GM18511 (cell line): ENCODE measurements around the gene ZNRF4.

Experiments
- ATAC-seq: cut with Tn5 transposase; IDR thresholded peaks from one replicate; pipeline ENCODE4 v1.9.1; 2021; ENCODE audit warnings: mild to moderate bottlenecking, moderate library complexity; ENCODE audit not compliant: unreplicated experiment

Gene ZNRF4

DNA sequence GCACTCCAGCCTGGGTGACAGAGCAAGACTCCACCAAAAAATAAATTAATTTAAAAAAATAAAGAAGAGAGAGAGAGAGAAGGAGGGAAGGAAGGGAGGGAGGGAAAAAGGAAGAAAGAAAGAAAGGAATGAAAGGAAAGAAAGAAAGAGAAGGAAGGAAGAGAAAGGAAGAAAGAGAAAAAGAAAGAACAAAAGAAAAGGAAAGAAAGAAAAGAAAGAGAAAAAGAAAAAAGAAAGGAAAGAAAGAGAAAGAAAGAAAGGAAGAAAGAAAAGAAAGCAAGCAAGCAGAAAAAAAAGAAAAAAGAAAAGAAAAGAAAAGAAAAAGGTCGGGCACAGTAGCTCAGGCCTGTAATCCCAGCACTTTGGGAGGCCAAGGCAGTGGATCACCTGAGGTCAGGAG, 14.9 kb upstream of the ZNRF4 start:
- ATAC-seq: no peak

DNA sequence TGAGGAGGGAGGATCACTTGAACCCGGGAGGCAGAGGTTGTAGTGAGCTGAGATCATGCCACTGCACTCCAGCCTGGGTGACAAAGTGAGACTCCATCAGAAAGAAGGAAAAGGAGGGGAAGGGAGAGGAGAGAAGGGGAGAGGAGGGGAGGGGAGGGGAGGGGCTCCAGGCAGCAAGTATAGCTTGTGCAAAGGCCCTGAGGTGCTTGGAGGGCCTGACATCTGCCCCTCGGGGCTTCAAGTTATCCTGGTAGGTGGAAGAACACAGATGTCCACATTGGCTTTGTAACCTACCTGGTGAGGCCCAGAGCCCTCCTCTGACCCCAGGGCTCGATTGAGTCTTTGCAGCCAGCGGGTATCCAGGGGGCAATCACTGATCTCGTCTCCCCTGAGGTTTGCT, 11.5 kb upstream of the ZNRF4 start:
- no peak for ATAC-seq

DNA sequence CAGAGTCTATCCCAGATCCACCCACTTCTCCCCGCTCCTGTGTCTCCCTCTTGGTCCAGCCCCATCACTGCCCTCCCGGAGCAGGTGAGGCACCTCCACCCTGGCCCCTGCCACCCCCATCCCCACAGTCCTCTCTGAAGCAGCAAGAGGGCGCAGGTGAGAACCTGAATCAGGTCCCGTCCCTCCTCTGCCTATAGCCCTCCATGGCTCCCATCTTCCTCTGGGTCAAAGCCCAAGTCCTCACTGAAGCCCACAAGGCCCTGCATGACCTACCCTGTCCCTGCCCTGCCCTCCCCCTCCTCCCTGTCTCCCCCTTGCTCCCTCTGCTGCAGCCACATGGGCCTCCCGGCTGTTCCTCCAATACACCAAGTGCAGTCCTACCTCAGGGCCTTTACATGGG, 10.8 kb upstream of the ZNRF4 start:
- ATAC-seq: no peak

DNA sequence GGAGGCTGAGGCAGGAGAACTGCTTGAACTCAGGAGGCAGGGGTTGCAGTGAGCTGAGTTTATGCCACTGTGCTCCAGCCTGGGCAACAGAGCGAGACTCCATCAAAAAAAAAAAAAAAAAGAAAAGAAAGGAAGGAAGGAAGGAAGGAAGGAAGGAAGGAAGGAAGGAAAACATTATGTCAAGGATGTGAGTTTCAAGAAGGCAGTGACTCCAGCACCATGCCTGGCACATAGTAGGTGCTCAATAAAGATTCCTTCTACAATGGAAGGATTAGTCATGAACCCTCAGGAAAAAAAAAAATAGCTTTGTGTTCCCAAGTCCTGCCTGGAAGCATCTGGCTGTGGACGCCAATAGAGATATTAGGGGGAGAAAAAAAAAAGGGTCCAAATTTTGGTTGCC, 10.1 kb upstream of the ZNRF4 start:
- ATAC-seq: no peak

DNA sequence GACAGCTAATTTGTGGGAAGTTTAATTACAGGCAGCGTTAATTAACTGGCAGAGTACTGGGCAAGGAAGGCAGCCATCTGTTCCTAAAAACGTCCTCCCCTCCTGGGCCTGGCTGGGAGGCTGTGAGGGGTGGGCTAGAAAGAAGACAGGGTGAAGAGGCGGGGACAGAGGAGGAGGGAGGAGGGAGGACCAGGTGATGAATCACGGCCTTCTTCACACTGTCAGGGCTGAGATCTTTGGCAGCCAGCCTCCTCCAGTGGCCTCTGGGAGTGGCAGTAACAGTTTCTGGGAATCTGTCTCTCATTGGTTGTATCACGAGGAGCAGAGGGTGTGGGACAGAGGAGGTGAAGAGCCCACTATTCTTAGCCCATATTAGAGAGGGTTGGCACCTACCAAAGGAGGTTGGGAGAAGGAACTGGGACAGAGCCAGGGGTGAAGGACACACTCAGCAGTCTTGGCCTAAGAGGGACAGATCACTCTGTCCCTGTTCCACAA, 9.6 kb upstream of the ZNRF4 start:
- ATAC-seq: no peak

DNA sequence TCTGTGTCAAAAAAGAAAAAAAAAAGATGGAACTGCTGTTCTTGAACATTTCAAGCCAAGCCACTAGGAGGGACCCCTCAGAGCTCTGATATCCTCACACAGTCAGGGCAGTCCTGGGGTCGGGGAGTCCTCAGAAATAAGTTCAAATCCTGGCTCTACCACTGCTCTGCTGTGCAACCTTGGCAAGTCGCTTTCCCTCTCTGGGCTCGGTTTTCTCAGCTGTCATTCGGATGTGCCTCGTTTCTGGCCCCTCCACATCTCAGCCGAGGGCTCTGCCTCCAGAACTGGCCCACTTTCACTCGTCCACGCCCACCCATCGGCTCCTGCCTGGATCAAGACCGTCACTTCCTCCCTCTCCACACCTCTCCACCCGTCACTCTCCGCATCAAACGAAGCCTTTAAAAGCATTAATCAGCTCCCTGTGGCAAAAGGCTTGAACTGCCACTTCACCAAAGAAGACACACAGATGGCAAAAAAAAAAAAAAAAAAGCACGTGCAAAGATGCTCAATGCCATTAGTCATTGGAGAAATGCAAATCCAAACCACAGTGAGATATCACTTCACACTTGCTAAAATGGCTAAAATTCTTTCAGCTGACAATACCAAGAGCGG, 7.4 kb upstream of the ZNRF4 start:
- ATAC-seq: no peak

DNA sequence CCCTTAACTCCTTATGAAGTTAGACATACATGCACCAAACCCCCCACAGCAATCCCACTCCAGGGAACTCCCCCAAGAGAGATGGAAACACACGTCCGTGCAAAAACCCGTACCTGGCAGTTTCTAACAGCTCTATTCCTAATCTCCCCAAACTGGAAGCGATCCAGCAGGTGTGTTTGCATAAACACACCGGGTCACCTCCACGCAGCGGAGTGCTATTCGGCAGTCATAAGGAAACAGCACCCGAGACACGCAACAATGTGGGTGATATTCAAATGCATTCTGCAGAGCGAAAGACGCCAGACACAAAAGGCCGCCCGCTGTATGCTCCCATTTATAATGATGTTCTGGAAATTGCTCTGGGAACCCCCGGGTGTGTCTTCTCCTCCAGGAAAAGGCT, 6.8 kb upstream of the ZNRF4 start:
- no peak for ATAC-seq

DNA sequence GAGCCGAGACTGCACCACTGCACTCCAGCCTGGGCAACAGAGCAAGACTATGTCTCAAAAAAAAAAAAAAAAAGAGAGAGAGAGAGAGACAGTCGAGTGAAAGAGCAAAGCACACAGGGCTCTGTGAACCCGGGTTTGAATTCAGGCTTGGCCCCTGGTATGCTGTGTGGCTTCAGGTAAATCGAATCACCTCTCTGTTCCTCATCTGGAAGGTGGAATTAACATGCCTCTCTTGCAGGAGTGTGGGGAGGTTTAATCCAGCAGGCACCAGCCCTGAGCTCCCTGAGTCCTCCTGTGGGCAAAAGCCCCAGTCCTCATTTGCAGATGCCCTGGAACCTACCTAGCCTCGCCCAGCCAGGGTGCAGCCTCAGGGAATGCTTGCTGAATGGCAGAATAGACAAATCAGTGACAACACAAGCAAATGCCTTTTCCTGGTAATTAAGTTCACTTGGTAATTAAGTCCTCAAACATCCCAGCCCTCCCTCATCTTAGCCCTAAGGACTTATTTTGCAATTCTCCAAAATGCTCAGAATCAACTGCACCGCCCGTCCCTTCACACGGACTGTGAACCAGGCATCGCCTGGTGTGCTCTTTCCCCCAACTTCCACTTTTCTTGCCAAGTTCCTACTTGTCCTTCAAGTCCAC, 4.6 kb upstream of the ZNRF4 start:
- no peak for ATAC-seq

DNA sequence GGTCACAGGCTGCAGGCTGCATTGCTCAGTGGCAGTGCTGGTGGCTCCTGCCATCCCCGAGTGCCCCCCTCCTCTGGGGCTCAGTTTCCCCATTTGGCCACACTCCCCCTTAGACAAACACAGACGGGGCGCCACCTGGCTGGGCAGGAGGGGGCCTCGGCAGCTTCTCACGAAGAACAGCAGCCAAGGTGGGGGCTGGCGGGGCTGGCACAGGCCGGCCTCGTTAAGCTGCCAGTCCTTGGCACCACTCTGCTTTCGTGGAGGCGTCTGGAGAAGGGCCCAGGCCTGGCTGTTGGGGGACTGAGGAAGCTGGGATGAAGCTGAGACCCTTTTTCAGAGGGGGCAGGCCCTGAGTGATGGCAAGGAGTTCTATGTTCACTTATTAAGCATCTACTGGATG, 3.7 kb upstream of the ZNRF4 start:
- ATAC-seq: no peak

DNA sequence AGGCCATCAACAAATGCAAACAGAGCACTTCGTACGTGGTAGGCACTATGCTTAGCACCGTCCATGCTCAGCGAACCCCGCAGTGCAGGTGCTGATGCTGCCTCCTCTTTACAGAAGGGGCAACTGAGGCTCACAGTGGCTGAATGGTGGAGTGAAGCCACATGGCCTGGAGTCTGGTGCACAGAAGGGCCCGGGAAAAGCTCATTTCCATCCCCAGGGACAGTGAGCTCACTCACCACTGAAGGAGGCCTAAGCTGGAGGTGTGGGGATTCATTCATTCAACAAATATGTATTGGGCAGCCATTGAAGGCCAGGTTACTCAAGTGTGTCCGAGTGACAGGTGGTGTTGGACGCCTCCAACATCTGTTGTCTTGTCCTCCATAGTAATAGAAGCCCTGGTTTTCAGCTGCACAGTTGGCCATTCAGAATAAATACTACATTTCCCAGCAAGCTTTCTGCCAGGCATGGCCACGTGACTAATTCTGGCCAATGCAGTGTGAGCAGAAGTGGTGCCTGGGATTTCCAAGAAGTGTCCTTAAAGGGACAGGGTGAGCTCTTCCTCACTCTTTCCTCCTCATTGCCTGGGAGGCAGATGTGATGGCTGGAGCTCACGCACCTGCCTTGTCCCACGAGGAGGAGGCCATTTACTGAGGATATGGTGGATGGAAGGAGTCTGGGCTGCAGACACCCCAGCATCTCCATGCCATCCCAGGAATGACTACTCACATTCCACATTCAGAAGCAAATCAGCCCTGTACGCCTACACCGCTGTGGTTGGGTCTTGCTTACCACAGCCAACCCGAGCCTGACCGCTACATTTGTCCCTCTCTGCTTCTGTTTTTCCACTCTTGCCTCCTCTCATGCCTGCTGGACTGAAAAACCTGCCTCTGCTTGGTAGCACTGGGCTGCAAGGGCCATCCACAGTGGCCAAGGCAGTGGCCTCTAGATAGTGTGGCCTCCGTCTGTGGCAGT, 2.3 kb upstream of the ZNRF4 start:
- ATAC-seq: no peak

DNA sequence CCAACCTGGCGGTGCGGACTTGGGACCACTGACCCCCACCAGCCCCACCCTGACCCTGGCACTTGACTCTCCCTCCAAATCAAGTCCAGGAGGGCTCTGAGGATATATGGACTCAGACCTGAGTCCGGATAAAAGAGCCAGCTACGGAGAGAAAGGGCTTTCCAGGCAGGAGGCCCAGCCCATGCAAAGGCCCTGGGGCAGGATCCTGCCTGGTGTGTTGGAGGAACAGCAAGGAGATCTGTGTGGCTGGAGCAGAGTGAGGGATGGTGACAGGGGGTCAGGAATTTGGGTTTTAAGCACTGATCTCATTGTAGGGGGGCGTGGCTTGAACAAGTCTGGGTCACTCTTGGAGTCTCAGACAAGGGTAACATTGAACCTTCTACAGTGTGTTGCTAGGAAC, 474 bp upstream of the ZNRF4 start:
- ATAC-seq: no peak

DNA sequence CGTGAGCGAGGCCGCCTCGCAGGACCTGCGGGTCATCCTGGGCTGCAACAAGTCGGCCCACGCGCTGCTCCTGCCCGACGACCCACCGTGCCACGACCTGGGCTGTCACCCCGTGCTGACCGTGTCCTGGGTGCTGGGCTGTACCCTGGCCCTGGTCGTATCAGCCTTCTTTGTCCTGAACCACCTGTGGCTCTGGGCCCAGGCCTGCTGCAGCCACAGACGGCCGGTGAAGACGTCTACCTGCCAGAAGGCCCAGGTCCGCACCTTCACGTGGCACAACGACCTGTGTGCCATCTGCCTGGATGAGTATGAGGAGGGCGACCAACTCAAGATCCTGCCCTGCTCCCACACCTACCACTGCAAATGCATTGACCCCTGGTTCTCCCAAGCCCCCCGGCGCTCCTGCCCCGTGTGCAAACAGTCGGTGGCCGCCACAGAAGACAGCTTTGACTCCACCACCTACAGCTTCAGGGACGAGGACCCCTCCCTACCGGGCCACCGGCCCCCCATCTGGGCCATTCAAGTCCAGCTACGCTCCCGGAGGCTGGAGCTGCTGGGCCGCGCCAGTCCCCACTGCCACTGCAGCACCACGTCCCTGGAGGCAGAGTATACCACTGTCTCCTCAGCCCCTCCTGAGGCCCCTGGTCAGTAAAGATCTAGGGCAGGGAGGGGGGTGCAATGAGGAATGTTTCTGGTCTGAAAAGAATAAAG, 1.1 kb downstream of the ZNRF4 start:
- ATAC-seq: no peak

DNA sequence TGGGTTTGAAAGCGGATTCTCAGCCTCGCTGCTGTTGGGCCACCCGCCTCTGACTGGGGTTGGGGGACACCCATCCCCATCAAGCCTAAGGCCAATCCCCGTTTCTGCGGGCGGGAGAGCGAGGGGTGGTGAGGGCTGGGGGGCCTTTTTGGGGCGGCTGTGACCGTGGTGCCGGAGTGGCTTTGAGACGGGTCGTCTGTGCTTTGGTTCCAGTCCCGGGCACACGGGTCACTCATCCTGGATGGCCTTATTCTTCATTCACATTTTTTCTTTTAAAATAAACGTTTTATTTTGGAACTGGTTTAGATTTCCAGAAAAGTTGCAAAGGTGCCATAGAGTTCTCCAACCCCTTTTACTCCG, 1.6 kb downstream of the ZNRF4 start:
- ATAC-seq: no peak

DNA sequence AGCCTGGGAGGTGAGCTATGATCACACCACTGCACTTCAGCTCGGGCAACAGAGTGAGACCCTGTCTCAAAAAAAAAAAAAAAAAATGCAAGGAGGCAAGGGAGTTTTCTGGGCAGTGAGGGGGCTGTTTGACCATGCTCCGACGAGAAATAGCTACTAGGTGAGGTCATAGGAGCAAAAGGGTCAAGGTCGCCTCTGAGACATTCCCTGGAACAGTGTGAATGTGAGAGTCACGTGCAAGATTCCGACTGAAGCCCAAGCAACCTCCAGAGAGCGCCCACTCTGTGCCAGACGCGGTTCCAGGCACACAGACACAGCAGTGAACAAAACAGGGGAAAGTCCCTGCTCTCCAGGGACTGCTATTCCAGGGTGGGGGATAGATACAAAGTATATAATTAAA, 2.5 kb downstream of the ZNRF4 start:
- ATAC-seq: no peak

DNA sequence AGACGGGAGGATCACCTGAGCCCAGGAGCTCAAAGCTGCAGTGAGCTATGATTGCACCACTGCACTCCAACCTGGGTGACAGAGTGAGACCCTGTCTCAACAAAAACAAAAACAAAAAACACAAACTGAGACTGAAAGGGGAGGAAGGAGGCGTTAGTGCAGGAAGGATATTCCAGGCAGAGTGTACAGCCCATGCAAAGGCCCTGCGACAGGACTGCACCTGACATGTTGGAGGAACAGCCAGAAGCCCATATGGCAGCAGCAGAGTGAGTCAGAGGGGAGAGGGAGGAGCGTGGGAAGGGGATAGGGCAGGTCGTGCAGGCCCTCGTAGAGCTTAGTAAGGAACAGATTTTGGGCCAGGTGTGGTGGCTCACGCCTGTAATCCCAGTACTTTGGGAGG, 3.2 kb downstream of the ZNRF4 start:
- no peak for ATAC-seq

DNA sequence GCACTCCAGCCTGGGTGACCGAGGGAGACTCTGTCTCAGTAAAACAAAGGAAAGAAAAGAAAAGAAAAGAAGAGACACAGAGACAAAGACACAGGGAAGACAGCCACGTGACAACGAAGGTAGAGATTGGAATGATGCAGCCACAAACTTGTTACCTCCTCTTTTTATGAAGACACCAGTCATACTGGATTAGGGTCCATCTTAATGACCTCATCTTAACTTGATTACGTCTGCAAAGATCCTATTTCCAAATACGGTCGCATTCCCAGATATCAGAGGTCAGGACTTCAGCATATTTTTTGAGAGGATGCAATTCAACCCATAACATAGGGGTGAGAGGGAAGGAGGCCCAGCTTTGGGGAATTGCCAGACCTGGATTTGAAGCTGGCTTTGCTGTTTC, 4.1 kb downstream of the ZNRF4 start:
- ATAC-seq: no peak

DNA sequence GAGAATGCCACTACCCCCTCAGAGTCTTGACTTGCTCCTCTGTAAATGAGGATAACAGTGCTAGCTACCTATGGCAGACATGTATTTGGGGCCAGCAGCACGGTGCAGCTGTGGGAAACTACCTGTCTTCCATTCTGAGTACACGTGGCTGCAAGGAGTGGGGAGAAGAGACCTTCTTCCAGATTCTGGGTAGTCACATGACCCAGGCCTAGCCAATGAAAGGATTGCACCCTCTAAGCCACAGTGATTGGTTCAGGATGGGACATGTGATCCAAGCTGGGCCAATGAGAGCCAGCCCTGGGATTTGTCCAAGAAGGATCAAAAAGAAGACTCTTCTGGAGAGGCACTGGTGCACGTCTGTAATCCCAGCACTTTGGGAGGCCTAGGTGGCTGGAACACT, 5.5 kb downstream of the ZNRF4 start:
- ATAC-seq: no peak

DNA sequence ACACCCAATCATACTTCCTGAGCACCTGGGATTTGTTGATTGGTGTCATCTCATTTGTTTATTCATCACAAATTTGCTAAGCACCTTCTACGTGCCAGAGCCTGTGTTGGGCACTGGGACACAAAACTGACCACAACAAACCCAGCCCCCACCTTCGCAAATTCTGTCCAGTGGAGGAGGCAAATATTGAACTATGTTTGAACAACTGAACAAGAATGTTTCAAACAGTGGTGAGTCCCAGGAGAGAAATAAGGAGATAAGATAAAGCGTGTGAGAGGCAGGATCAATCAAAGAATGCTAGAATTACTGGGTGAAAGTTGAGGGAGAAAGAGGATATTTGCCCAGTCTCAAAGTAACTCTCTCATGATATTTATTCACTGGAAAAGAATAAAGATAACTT, 8.7 kb downstream of the ZNRF4 start:
- no peak for ATAC-seq

DNA sequence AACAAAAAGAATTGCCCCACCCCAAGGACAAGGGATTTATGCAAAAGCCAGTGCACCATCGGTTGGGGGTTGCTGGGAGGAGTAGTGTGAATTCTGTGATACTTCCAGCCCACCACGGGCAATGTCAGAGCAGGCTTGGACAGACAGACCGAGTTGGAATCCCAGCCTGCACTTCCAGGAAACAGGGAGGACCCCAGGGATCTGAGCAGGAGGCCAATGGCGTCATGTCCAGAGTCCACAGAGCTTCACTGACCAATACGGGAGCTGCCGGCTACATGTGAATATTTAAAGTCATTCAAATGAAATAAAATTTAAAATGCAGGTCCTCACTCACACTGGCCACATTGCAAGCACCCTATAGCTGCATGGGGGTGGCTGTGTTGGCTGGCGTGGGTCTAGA, 10.9 kb downstream of the ZNRF4 start:
- ATAC-seq: no peak

DNA sequence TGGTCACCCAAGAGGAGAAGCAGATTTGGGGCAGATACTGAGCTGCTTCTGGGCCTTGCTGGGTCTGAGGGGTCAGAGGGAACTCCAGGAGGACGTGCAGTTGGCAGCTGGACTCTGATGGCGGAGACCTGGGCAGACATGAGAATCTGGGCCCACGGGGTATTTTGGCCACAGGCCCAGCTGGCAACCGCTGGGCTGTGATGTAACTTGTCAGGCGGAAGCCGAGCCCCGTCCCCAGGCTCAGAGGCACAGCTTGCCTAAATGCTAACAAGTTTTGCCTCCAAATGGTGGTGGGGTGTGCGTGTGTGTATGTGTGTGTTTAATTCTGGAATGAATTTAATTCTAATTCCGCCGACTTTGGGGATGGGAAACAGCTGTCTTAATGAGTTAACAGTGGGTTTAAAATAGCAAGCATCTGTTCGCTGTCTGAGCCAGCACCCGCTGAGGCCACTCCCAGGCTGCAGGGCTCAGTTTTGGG, 11.6 kb downstream of the ZNRF4 start:
- ATAC-seq: no peak

DNA sequence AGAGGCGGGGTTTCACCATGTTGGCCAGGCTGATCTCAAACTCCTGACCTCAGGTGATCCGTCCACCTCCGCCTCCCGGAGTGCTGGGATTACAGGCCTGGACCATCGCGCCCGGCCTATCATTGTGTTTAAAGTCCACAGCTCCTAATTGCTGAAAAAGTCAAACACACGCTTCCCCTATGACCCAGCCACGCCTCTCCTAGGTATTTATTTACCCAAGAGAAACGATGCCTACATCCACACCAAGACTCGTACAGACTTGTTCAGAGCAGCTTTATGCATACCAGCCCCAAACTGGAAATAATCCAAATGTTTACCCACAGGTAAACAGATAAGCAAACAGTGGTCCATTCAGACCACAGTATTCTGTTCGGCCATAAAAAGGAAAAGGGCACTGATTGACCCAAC, 15.1 kb downstream of the ZNRF4 start:
- ATAC-seq: no peak
